KMS-11 (cell line): ENCODE data around the gene ULK1.

Source experiments
- H2AFZ ChIP-seq: fragments of 200-600 bp; sonication (generic); 2 replicates; pipeline ENCODE4 v1.6.1; 2016; ENCODE audit warnings: antibody characterized with exemption, mixed run types, low read depth
- H3K27ac ChIP-seq: fragments of 200-600 bp; sonication (generic); 2 replicates; pipeline ENCODE4 v1.6.1; 2016; ENCODE audit warnings: mild to moderate bottlenecking, mixed run types
- H3K27me3 ChIP-seq: fragments of 200-600 bp; sonication (generic); 2 replicates; pipeline ENCODE4 v1.6.1; 2017; ENCODE audit warnings: mild to moderate bottlenecking, low read depth, mixed run types, moderate library complexity; ENCODE audit not compliant: insufficient read depth
- H3K36me3 ChIP-seq: fragments of 200-600 bp; sonication (generic); 2 replicates; pipeline ENCODE4 v1.6.1; 2017; ENCODE audit warnings: mild to moderate bottlenecking, mixed run types; ENCODE audit not compliant: insufficient read depth
- H3K4me1 ChIP-seq: fragments of 200-600 bp; sonication (generic); 2 replicates; pipeline ENCODE4 v1.6.1; 2016; ENCODE audit warnings: mild to moderate bottlenecking, low read depth, mixed run types; ENCODE audit not compliant: poor library complexity, severe bottlenecking
- H3K4me2 ChIP-seq: fragments of 200-600 bp; sonication (generic); 2 replicates; pipeline ENCODE4 v1.7.0; 2016; ENCODE audit warnings: mild to moderate bottlenecking, mixed run types
- H3K4me3 ChIP-seq: fragments of 200-600 bp; sonication (generic); IDR thresholded peaks from 2 replicates; pipeline ENCODE4 v1.6.1; 2017; ENCODE audit warnings: low read depth, low read length, mixed read lengths; ENCODE audit not compliant: insufficient read depth
- H3K79me2 ChIP-seq: fragments of 200-600 bp; sonication (generic); 2 replicates; pipeline ENCODE4 v1.6.1; 2016; ENCODE audit warnings: low read depth, mixed run types; ENCODE audit not compliant: insufficient read depth
- H3K9ac ChIP-seq: fragments of 200-600 bp; sonication (generic); 2 replicates; pipeline ENCODE4 v1.6.1; 2016; ENCODE audit warnings: mild to moderate bottlenecking, mixed run types
- H4K20me1 ChIP-seq: fragments of 200-600 bp; sonication (generic); 2 replicates; pipeline ENCODE4 v1.6.1; 2016; ENCODE audit warnings: mild to moderate bottlenecking, mixed run types; ENCODE audit not compliant: insufficient read depth
- TF ChIP-seq, protein P1 (sequence below): fragments of 200-600 bp; sonication (generic); conservative IDR thresholded peaks from 2 replicates; pipeline ENCODE4 v1.6.1; 2017; ENCODE audit warnings: low read depth, mild to moderate bottlenecking, antibody characterized with exemption, low read length, moderate library complexity, mixed read lengths

The ULK1 gene

DNA sequence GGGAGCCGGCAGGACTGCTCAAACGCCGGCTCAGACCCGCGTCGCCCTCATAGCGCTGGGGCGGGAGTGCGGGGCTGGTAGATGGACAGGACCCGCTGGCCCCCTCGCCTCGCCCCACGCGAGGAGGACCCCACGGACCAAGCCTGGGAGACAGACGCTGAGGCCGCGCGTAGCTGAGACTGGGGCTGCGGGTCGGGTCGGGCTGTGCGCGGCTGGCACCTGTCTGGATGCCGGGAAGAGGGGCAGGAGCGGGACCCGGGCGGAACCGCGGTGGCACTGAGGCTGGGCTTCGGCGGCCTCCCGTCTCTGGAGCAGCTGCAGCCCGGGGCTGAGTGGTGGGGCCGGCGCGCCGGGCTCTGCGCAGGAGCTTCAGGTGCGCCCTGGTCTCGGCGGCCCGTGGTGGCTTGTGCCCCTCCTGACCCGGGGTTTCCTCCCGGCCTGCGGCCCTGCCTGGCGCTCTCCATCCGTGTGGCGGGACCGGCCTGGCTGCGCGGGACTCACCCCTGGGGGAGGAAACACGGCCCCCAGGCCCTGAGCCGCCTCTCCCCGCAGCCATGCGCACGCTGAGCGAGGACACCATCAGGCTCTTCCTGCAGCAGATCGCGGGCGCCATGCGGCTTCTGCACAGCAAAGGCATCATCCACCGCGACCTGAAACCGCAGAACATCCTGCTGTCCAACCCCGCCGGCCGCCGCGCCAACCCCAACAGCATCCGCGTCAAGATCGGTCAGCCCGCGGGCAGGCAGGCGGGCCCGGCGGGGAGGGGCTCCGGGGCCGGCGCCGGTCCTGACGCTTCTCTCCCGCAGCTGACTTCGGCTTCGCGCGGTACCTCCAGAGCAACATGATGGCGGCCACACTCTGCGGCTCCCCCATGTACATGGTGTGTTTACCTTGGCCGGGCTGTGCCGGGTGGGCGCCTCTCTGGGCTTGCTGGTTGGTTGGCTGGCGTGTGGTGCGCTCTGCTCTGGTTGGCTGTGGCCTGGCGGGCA lies 14.0 kb downstream of the ULK1 start:
- H3K4me2 ChIP-seq, result no peak overlapping the region
- H3K4me3 ChIP-seq, result no peak overlapping the region
- no peaks in the 10 kb centered on the region for H4K20me1 ChIP-seq
- TF ChIP-seq, protein P1, sequence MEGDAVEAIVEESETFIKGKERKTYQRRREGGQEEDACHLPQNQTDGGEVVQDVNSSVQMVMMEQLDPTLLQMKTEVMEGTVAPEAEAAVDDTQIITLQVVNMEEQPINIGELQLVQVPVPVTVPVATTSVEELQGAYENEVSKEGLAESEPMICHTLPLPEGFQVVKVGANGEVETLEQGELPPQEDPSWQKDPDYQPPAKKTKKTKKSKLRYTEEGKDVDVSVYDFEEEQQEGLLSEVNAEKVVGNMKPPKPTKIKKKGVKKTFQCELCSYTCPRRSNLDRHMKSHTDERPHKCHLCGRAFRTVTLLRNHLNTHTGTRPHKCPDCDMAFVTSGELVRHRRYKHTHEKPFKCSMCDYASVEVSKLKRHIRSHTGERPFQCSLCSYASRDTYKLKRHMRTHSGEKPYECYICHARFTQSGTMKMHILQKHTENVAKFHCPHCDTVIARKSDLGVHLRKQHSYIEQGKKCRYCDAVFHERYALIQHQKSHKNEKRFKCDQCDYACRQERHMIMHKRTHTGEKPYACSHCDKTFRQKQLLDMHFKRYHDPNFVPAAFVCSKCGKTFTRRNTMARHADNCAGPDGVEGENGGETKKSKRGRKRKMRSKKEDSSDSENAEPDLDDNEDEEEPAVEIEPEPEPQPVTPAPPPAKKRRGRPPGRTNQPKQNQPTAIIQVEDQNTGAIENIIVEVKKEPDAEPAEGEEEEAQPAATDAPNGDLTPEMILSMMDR, result no peak
- H3K9ac ChIP-seq, result no peak overlapping the region
- H3K36me3 ChIP-seq, result no peaks in the 10 kb centered on the region
- no peak overlapping the region for H3K27ac ChIP-seq
- no peaks in the 10 kb centered on the region for H3K27me3 ChIP-seq
- no peak overlapping the region for H2AFZ ChIP-seq
- no peaks in the 10 kb centered on the region for H3K79me2 ChIP-seq
- no peaks in the 10 kb centered on the region for H3K4me1 ChIP-seq

DNA sequence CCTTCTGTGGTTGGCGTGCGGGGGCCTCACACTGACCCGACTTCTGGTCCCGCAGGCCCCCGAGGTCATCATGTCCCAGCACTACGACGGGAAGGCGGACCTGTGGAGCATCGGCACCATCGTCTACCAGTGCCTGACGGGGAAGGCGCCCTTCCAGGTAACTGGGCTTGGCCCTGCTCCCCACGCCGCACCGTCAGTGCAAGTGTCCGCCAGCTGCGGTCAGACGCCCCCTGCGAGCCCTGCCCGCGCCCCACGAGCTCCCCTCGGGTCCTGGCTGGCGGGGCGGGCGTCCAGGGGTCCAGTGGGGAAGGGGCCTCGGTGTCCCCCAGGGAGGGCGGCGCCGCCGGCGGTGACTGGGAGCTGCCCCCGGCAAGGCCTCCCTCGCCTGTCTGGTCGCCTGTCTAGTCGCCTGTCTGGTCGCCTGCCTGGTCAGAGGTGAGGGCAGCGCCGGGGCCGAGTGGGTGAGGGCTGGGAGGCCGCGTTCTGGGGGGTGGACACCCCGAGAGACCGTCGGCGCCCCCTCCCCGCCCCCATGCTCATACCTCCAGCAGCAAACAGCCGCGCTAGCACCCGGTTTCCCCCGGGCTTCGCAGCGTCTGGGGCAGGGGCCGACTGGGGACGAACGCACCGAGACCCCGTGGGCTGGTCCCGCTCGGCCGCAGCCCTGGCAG lies 14.8 kb downstream of the ULK1 start:
- Histone ChIP-seq H3K4me2 (no peak overlapping the region), H3K36me3 (no peaks in the 10 kb centered on the region), H3K27me3 (no peaks in the 10 kb centered on the region), H4K20me1 (no peaks in the 10 kb centered on the region), H3K4me3 (no peak overlapping the region), H2AFZ (no peak overlapping the region), H3K27ac (no peak overlapping the region), H3K4me1 (no peaks in the 10 kb centered on the region), H3K9ac (no peak overlapping the region), H3K79me2 (no peaks in the 10 kb centered on the region)
- TF ChIP-seq, protein P1, result no peak

- Histone ChIP-seq H3K9ac (no peak overlapping the region), H2AFZ (no peak overlapping the region), H3K4me3 (no peak overlapping the region), H3K27ac (no peak overlapping the region), H4K20me1 (no peaks in the 10 kb centered on the region), H3K4me2 (no peak overlapping the region), H3K4me1 (no peaks in the 10 kb centered on the region), H3K27me3 (no peaks in the 10 kb centered on the region), H3K79me2 (no peaks in the 10 kb centered on the region), H3K36me3 (no peaks in the 10 kb centered on the region)
- TF ChIP-seq, protein P1, result no peak
Measured at GRCh38 chr12:131909752-131910219, 15.4 kb downstream of the ULK1 start.

DNA sequence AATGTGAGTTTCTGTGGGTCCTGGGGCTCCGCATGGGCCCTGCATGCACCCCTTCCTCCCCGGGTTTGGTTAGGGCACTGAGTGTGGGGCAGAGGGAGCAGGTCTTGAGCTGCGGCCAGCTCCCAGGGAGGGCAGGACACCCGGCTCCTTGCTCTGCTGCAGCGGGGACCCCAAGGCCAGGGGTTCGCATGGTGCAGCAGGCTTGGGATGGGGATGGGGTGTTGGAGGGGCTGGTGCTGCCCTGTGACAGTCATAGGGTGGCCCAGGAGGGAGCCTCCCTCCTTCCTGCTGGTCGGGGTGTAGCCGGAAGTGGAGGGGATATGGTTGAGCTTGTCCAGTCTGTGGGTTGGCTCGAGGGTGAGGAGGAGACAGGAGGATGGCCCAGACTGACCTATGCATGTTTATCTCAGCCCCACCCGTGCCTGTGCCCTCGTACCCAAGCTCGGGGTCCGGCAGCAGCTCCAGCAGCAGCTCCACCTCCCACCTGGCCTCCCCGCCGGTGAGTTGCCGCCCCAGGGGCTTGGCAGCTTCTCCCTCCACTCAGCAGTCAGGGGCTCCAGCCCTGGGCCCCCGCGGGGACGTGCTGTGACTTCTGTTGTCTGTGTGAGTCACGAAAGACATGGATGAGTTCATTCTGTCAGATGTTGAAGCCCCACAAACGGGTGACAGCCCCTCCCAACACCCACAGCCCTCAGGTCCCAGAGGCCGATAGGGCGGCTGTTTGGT lies 16.0 kb downstream of the ULK1 start:
- no peak overlapping the region for H3K9ac ChIP-seq
- TF ChIP-seq, protein P1, result no peak
- H3K36me3 ChIP-seq, result no peaks in the 10 kb centered on the region
- no peaks in the 10 kb centered on the region for H4K20me1 ChIP-seq
- no peak overlapping the region for H3K27ac ChIP-seq
- H3K79me2 ChIP-seq, result no peaks in the 10 kb centered on the region
- H3K4me2 ChIP-seq, result no peak overlapping the region
- H2AFZ ChIP-seq, result no peak overlapping the region
- no peaks in the 10 kb centered on the region for H3K27me3 ChIP-seq
- no peaks in the 10 kb centered on the region for H3K4me1 ChIP-seq
- no peak overlapping the region for H3K4me3 ChIP-seq
